Naive thymus-derived CD4-positive, alpha-beta T cell (primary cell): ENCODE measurements around the gene RAB39B. TPM values are rescaled to one million over a fixed set of nuclear protein-coding genes. Genes with fewer than 3 reads are reported as not detected.
"Not testable (repeated sequence)": the region's sequence is repeated elsewhere in the genome, so short reads cannot be mapped to it uniquely, and the experiment has no call there.

Experiments
- ATAC-seq: fragments of 150-1000 bp; cut with Tn5 transposase; 2 replicates; pipeline ENCODE4 v1.10.0; 2021; ENCODE audit warnings: mild to moderate bottlenecking, moderate library complexity
- CTCF ChIA-PET: fragments of 350-600 bp; sonication (Branson Sonifier 250); formaldehyde crosslinking; loops from one replicate; lab custom pipeline; 2021; ENCODE audit warnings: antibody characterized with exemption; lab: Charles Lee
- POLR2A ChIA-PET: fragments of 350-600 bp; sonication (Branson Sonifier 250); formaldehyde crosslinking; loops from one replicate; lab custom pipeline; 2021; ENCODE audit warnings: antibody characterized with exemption, inconsistent platforms; lab: Charles Lee
- DNase-seq, 9 donors: peaks; one replicate each; pipeline versions ENCODE4 v3.0.0 to v3.0.0-alpha.2; 2020 to 2022; ENCODE audit warnings: mixed read lengths in 1 of 9
- H3K27ac ChIP-seq: one replicate; pipeline ENCODE4 v1.7.0; 2013; ENCODE audit warnings: mild to moderate bottlenecking, low read depth, low read length, moderate library complexity
- H3K27me3 ChIP-seq, 2 donors: one replicate each; pipeline ENCODE4 v1.7.0; 2013; ENCODE audit warnings: low read length in 2 of 2, mild to moderate bottlenecking in 2 of 2, moderate library complexity in 2 of 2; ENCODE audit not compliant: control insufficient read depth in 2 of 2, insufficient read depth in 2 of 2
- H3K36me3 ChIP-seq, 3 experiments: 1 replicate in 2 of 3; 2 replicates in 1 of 3; pipeline ENCODE4 v1.7.0; 2013; ENCODE audit warnings: low read length in 3 of 3, mild to moderate bottlenecking in 3 of 3, moderate library complexity in 1 of 3; ENCODE audit not compliant: insufficient read depth in 3 of 3, control insufficient read depth in 2 of 3
- H3K4me1 ChIP-seq, 2 donors: one replicate each; pipeline ENCODE4 v1.7.0; 2013; ENCODE audit warnings: low read length in 2 of 2, mild to moderate bottlenecking in 2 of 2, moderate library complexity in 1 of 2; ENCODE audit not compliant: control insufficient read depth in 2 of 2, insufficient read depth in 2 of 2
- H3K4me3 ChIP-seq: 2 replicates; pipeline ENCODE4 v1.7.0; 2013; ENCODE audit warnings: mild to moderate bottlenecking, low read length
- H3K9me3 ChIP-seq, 3 experiments: 1 replicate in 2 of 3; 2 replicates in 1 of 3; pipeline ENCODE4 v1.7.0; 2013; ENCODE audit warnings: low read length in 3 of 3; ENCODE audit not compliant: control insufficient read depth in 2 of 3
- H3K27ac Mint-ChIP-seq, 9 donors: one replicate each; pipeline ENCODE4 v1.8.0; 2020 to 2022; ENCODE audit warnings: mixed read lengths in 9 of 9, mild to moderate bottlenecking in 8 of 9, moderate library complexity in 5 of 9, inconsistent platforms in 2 of 9
- H3K27me3 Mint-ChIP-seq, 5 donors: one replicate each; pipeline ENCODE4 v1.8.0; 2021 to 2022; ENCODE audit warnings: mixed read lengths in 5 of 5, mild to moderate bottlenecking in 1 of 5
- H3K36me3 Mint-ChIP-seq, 5 donors: one replicate each; pipeline ENCODE4 v1.8.0; 2020 to 2022; ENCODE audit warnings: mixed read lengths in 5 of 5, mild to moderate bottlenecking in 3 of 5, inconsistent platforms in 1 of 5
- H3K4me1 Mint-ChIP-seq, 7 donors: one replicate each; pipeline ENCODE4 v1.8.0; 2020 to 2022; ENCODE audit warnings: mixed read lengths in 7 of 7, mild to moderate bottlenecking in 3 of 7, inconsistent platforms in 1 of 7
- H3K4me3 Mint-ChIP-seq, 10 donors: one replicate each; pipeline ENCODE4 v1.8.0; 2020 to 2022; ENCODE audit warnings: mild to moderate bottlenecking in 10 of 10, mixed read lengths in 10 of 10, moderate library complexity in 6 of 10, inconsistent platforms in 2 of 10
- H3K9me3 Mint-ChIP-seq, 11 donors: one replicate each; pipeline ENCODE4 v1.8.0; 2020 to 2022; ENCODE audit warnings: mixed read lengths in 11 of 11, mild to moderate bottlenecking in 4 of 11, inconsistent platforms in 1 of 11, moderate library complexity in 1 of 11
- intact Hi-C, 2 donors: fragments of 100-400 bp; cut with micrococcal nuclease; formaldehyde crosslinking; loops; one replicate each; pipeline ENCODE4 v1.15.1; 2023
- polyA plus RNA-seq, 2 donors: library from polyadenylated mRNA; unstranded; fragments of 300-500 nt; fragmentation: Illumina TruSeq; gene quantifications; one replicate each; pipeline ENCODE4 v1.2.3, GENCODE V29; 2021
- total RNA-seq, 6 experiments: library from RNA in 5 of 6; stranded (reverse) in 5 of 6; gene quantifications; 1 replicate in 5 of 6; 2 replicates in 1 of 6; pipeline ENCODE4 v1.2.3 and lab custom pipeline; 2021 to 2026

Gene RAB39B
- total and polyA plus RNA-seq, 7 experiments from 2014 or later, result 3.9 to 13.3 (median 8.3) TPM

DNA sequence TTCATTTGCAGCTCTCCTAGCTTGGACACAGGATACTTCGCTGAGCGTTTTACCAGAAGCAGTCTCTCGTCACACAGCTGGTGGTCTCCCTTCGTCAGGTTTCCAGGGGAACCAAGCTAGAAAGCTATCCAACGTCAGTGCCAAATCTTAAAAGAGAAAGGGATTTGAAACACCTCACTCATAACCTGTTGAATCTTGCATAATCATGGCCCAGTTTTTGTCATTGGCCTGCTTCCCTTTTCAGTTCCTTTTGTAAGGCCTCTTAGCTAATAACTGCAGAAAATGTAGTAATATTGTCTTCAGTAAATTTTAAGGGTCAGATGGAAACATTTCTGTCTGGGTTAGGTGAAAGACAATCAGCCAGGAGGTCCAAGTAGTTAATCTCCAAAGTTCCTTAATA, 22.0 kb downstream of the RAB39B start:
- Mint-ChIP-seq H3K27ac (no peak overlapping the region), H3K27me3 (no peaks in the 10 kb centered on the region), H3K4me3 (no peak overlapping the region), H3K9me3 (no peaks in the 10 kb centered on the region), H3K4me1 (peaks cover 0 to 2% (median 0%) of the 10 kb centered on the region in 7 donors), H3K36me3 (peaks cover 0 to 13% (median 2%) of the 10 kb centered on the region in 5 donors)
- Histone ChIP-seq H3K36me3 (peaks cover 0 to 7% (median 3%) of the 10 kb centered on the region in 3 experiments), H3K27me3 (no peaks in the 10 kb centered on the region), H3K9me3 (no peaks in the 10 kb centered on the region), H3K4me3 (no peak overlapping the region), H3K27ac (no peak overlapping the region), H3K4me1 (no peaks in the 10 kb centered on the region)
- intact Hi-C loops, result no loop called here
- ATAC-seq, result no peak
- no peak for DNase-seq
- POLR2A ChIA-PET, result no interaction called here
- CTCF ChIA-PET, result no interaction called here

DNA sequence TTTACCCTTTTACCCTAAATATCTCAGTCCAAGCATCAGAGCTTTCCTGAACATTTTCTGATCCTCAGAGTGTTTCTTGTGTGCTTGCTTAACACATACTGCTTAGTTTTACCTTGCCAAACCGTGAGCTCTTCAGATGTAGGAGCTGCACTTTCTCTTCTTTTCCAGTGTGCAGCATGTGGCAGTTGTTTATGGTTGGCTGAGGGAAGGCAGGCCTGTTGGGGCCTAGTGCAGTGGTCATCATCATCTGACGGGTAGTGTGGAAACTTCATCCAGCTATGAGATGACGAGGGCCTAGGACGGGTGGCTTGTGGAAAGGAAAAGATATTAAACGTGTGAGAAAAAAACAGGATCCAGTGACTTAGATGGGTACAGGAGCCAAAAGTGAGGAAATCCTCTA, 26.6 kb downstream of the RAB39B start:
- Mint-ChIP-seq H3K27ac (peak overlapping the region in 3 of 9 donors; percentile 1 to 76 (median 24)), H3K9me3 (no peaks in the 10 kb centered on the region), H3K4me1 (peaks cover 0 to 6% (median 0%) of the 10 kb centered on the region in 7 donors), H3K4me3 (no peak overlapping the region), H3K36me3 (peaks cover 0 to 15% (median 6%) of the 10 kb centered on the region in 5 donors), H3K27me3 (no peaks in the 10 kb centered on the region)
- ATAC-seq (no peak), DNase-seq (no peak)
- POLR2A ChIA-PET, result interaction anchor here (0.6 kb wide), 1 partner anchor 46 kb away, joined by 3 read pairs; no protein-coding TSS in a partner anchor
- no peak overlapping the region for H3K4me3 ChIP-seq
- no peak overlapping the region for H3K27ac ChIP-seq
- no peaks in the 10 kb centered on the region for H3K9me3 ChIP-seq
- CTCF ChIA-PET, result no interaction called here
- H3K4me1 ChIP-seq, result no peaks in the 10 kb centered on the region
- intact Hi-C loops, result no loop called here
- no peaks in the 10 kb centered on the region for H3K27me3 ChIP-seq
- peaks cover 0 to 14% (median 8%) of the 10 kb centered on the region in 3 experiments for H3K36me3 ChIP-seq

DNA sequence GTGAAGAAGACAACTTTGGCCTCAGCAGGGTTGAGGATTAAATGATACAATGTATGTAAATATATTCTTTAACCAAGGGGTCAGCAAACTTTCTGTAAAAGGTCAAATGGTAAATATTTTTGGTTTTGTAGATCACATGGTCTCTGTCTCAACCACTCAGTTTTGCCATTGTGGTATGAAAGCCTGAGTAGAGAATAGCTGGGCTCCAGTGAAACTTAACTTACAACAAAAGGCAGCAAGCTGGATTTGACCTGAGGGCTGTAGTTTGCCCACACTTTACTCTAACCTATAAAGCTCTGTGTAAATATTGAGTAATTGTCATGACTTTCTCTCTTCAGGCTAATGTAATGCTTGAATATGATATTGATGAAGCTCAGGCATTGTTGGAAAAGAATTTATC, 28.4 kb downstream of the RAB39B start:
- no peaks in the 10 kb centered on the region for H3K9me3 Mint-ChIP-seq
- no peak for DNase-seq
- H3K27me3 ChIP-seq, result no peaks in the 10 kb centered on the region
- peak overlapping the region in 1 of 9 donors; percentile 71 for H3K27ac Mint-ChIP-seq
- peaks cover 0 to 20% (median 6%) of the 10 kb centered on the region in 5 donors for H3K36me3 Mint-ChIP-seq
- peaks cover 0 to 13% (median 5%) of the 10 kb centered on the region in 7 donors for H3K4me1 Mint-ChIP-seq
- H3K4me3 ChIP-seq, result no peak overlapping the region
- no peak for ATAC-seq
- no peaks in the 10 kb centered on the region for H3K27me3 Mint-ChIP-seq
- no peaks in the 10 kb centered on the region for H3K9me3 ChIP-seq
- H3K4me1 ChIP-seq, result no peaks in the 10 kb centered on the region
- H3K36me3 ChIP-seq, result peaks cover 0 to 16% (median 8%) of the 10 kb centered on the region in 3 experiments
- ChIA-PET POLR2A (no interaction called here), CTCF (no interaction called here)
- no peak overlapping the region for H3K4me3 Mint-ChIP-seq
- intact Hi-C loops, result no loop called here
- H3K27ac ChIP-seq, result no peak overlapping the region

DNA sequence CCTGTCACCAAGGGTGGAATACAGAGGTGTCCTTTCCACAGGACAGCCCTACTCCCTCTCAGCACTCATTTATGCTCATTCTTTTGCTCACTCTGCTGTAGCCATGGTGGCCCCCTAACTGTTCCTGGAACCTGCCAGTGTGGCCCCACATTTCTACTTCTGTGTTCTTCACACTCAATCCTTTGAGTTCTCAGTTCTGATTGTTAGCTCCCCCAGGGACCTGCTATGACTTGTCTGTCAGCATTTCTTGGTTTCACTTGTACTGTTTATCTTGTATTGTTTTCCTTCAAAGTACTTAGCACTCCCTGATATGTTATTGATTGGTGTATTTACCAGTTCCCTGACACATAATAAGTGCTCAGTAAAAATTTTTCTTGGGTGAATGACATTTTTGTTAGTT, 33.1 kb downstream of the RAB39B start:
- POLR2A ChIA-PET, result no interaction called here
- no peak overlapping the region for H3K4me3 ChIP-seq
- Mint-ChIP-seq H3K4me3 (peak overlapping the region in 1 of 10 donors; percentile 19), H3K4me1 (peaks cover 7 to 37% (median 10%) of the 10 kb centered on the region in 7 donors), H3K27me3 (no peaks in the 10 kb centered on the region), H3K27ac (peak overlapping the region in 6 of 9 donors; percentile 7 to 75 (median 50)), H3K36me3 (peaks cover 0 to 15% (median 8%) of the 10 kb centered on the region in 5 donors), H3K9me3 (no peaks in the 10 kb centered on the region)
- intact Hi-C loops, result no loop called here
- H3K4me1 ChIP-seq, result no peaks in the 10 kb centered on the region
- H3K27me3 ChIP-seq, result no peaks in the 10 kb centered on the region
- ATAC-seq (no peak), DNase-seq (no peak)
- H3K27ac ChIP-seq, result no peak overlapping the region
- peaks cover 4 to 25% (median 6%) of the 10 kb centered on the region in 3 experiments for H3K36me3 ChIP-seq
- no peaks in the 10 kb centered on the region for H3K9me3 ChIP-seq
- CTCF ChIA-PET, result no interaction called here

DNA sequence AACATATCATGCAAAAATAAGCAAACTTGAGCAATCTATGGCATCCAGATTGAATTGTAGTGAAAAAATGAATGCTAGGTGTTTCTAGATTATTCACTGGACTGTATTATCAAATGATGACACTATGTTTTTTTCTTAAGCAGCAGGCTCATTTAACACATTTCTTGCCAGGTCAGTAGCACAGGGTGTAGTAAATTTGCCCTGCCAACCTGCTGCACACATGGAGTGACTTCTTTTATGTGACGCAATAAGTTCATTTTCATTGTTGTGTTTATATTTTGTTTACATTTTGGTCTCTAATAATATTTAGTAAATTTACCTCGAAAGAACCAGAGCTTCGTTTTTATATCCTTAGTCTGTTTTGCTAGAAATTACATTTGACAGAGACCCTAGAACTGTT, 38.5 kb downstream of the RAB39B start:
- Mint-ChIP-seq H3K4me1 (peaks cover 4 to 46% (median 20%) of the 10 kb centered on the region in 7 donors), H3K36me3 (peaks cover 0 to 27% (median 18%) of the 10 kb centered on the region in 5 donors), H3K4me3 (no peak overlapping the region), H3K27ac (no peak overlapping the region), H3K9me3 (peaks cover 0 to 9% (median 0%) of the 10 kb centered on the region in 11 donors), H3K27me3 (no peaks in the 10 kb centered on the region)
- Histone ChIP-seq H3K27ac (no peak overlapping the region), H3K36me3 (peaks cover 4 to 36% (median 6%) of the 10 kb centered on the region in 3 experiments), H3K4me1 (no peaks in the 10 kb centered on the region), H3K27me3 (no peaks in the 10 kb centered on the region), H3K4me3 (no peak overlapping the region), H3K9me3 (no peaks in the 10 kb centered on the region)
- ATAC-seq (no peak), DNase-seq (no peak)
- intact Hi-C loops, result no loop called here
- ChIA-PET POLR2A (interaction anchor here (1.4 kb wide), 1 partner anchor 10 kb away, joined by 3 read pairs; no protein-coding TSS in a partner anchor), CTCF (no interaction called here)

DNA sequence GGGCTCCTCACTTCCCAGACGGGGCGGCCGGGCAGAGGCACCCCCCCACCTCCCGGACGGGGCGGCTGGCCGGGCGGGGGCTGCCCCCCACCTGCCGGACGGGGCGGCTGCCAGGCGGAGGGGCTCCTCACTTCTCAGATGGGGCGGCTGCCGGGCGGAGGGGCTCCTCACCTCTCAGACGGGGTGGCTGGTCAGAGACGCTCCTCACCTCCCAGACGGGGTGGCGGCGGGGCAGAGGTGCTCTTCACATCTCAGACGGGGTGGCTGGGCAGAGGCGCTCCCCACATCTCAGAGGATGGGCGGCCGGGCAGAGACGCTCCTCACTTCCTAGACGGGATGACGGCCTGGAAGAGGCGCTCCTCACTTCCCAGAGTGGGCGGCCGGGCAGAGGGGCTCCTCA, 40.5 kb downstream of the RAB39B start:
- ATAC-seq, H3K27ac Mint-ChIP-seq, H3K4me1 ChIP-seq, H3K4me3 ChIP-seq, DNase-seq, H3K27me3 Mint-ChIP-seq, CTCF ChIA-PET, H3K9me3 ChIP-seq, H3K9me3 Mint-ChIP-seq, intact Hi-C loops, H3K27ac ChIP-seq, H3K27me3 ChIP-seq, POLR2A ChIA-PET, H3K4me3 Mint-ChIP-seq: not testable (repeated sequence)
- H3K4me1 Mint-ChIP-seq, result peaks cover 3 to 43% (median 26%) of the 10 kb centered on the region in 7 donors
- peaks cover 0 to 24% (median 6%) of the 10 kb centered on the region in 3 experiments for H3K36me3 ChIP-seq
- H3K36me3 Mint-ChIP-seq, result peaks cover 0 to 23% (median 17%) of the 10 kb centered on the region in 5 donors

DNA sequence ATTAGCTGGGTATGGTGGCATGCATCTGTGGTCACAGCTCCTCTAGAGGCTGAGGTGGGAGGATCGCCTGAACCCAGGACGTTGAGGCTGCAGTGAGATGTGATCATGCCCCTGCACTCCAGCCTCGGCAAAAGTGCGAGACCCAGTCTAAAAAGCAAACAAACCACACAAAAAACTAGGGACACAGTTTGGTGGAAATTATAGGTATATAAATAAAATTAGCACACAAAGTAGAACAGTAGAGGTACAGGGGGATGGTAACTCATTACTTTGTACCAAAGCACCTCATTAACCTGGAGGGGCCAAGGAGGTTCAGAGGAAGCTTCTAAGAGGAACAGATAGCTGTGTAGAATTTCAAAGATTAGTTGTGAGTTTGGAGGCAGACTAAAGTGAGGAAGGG, 42.9 kb downstream of the RAB39B start:
- no peak overlapping the region for H3K27ac ChIP-seq
- ChIA-PET CTCF (no interaction called here), POLR2A (no interaction called here)
- H3K27me3 ChIP-seq, result no peaks in the 10 kb centered on the region
- H3K9me3 Mint-ChIP-seq, result peaks cover 0 to 9% (median 0%) of the 10 kb centered on the region in 11 donors
- no peak for DNase-seq
- no peak for ATAC-seq
- peaks cover 0 to 18% (median 0%) of the 10 kb centered on the region in 3 experiments for H3K36me3 ChIP-seq
- no peaks in the 10 kb centered on the region for H3K9me3 ChIP-seq
- no peaks in the 10 kb centered on the region for H3K27me3 Mint-ChIP-seq
- peaks cover 10 to 54% (median 44%) of the 10 kb centered on the region in 7 donors for H3K4me1 Mint-ChIP-seq
- H3K27ac Mint-ChIP-seq, result peak overlapping the region in 1 of 9 donors; percentile 47
- intact Hi-C loops, result no loop called here
- peaks cover 3 to 16% of the 10 kb centered on the region in 2 donors for H3K4me1 ChIP-seq
- peaks cover 0 to 23% (median 18%) of the 10 kb centered on the region in 5 donors for H3K36me3 Mint-ChIP-seq
- H3K4me3 Mint-ChIP-seq, result no peak overlapping the region
- no peak overlapping the region for H3K4me3 ChIP-seq
